GM19467 (cell line): ENCODE data around the gene DLK1.

ENCODE experiments used
- ATAC-seq: cut with Tn5 transposase; IDR thresholded peaks from one replicate; pipeline ENCODE4 v1.9.1; 2021; ENCODE audit warnings: mild to moderate bottlenecking, moderate library complexity; ENCODE audit not compliant: unreplicated experiment

DLK1 gene

GRCh38 chr14:100775351-100775830 is 48.7 kb downstream of the DLK1 start:
- ATAC-seq = no peak

GRCh38 chr14:100775831-100776591 is 49.3 kb downstream of the DLK1 start:
- ATAC-seq = no peak

GRCh38 chr14:100776681-100777365 is 50.1 kb downstream of the DLK1 start:
- ATAC-seq = no peak

GRCh38 chr14:100777366-100777817 is 50.7 kb downstream of the DLK1 start:
- no peak for ATAC-seq

- no peak for ATAC-seq
Observed at GRCh38 chr14:100777818-100778525, 51.3 kb downstream of the DLK1 start.

GRCh38 chr14:100778526-100778882 is 51.8 kb downstream of the DLK1 start:
- ATAC-seq = no peak

GRCh38 chr14:100778951-100779690 is 52.4 kb downstream of the DLK1 start:
- ATAC-seq = no peak

- ATAC-seq = no peak
Observed at GRCh38 chr14:100779691-100780080, 53.0 kb downstream of the DLK1 start.

GRCh38 chr14:100780246-100780645 is 53.6 kb downstream of the DLK1 start:
- no peak for ATAC-seq

GRCh38 chr14:100780646-100781355 is 54.1 kb downstream of the DLK1 start:
- no peak for ATAC-seq

- no peak for ATAC-seq
Observed at GRCh38 chr14:100781952-100782351, 55.3 kb downstream of the DLK1 start.

GRCh38 chr14:100782516-100783320 is 56.0 kb downstream of the DLK1 start:
- no peak for ATAC-seq

GRCh38 chr14:100783630-100784370 is 57.1 kb downstream of the DLK1 start:
- no peak for ATAC-seq

GRCh38 chr14:100784523-100785337 is 58.0 kb downstream of the DLK1 start:
- ATAC-seq = no peak

- ATAC-seq = no peak
Observed at GRCh38 chr14:100785338-100785615, 58.6 kb downstream of the DLK1 start.

- ATAC-seq = no peak
Observed at GRCh38 chr14:100785626-100786025, 58.9 kb downstream of the DLK1 start.

GRCh38 chr14:100786131-100786530 is 59.4 kb downstream of the DLK1 start:
- no peak for ATAC-seq

GRCh38 chr14:100786576-100787219 is 60.0 kb downstream of the DLK1 start:
- ATAC-seq = no peak
